RWPE1 (cell line): Measurements from ENCODE around the gene NIP7.

Experiments used
- CTCF ChIA-PET: fragments of 350-600 bp; sonication (Branson Sonifier 250); formaldehyde crosslinking; extraction: SDS; loops from one replicate; lab custom pipeline; 2021; lab: Yijun Ruan, JAX
- POLR2A ChIA-PET: fragments of 400-600 bp; formaldehyde crosslinking; extraction: SDS; loops from one replicate; lab custom pipeline; 2020; ENCODE audit warnings: antibody characterized with exemption; ENCODE audit not compliant: low non-redundant PET; lab: Yijun Ruan, JAX
- DNase-seq: peaks from one replicate; pipeline ENCODE4 v3.0.0; 2012; ENCODE audit warnings: low spot score
- H3K27ac ChIP-seq: fragments of 450-650 bp; 2 replicates; pipeline ENCODE4 v1.5.1; 2017
- TF ChIP-seq, protein P1 (sequence below): fragments of 450-650 bp; conservative IDR thresholded peaks from 2 replicates; pipeline ENCODE4 v1.5.1; 2017; ENCODE audit warnings: low read depth, mild to moderate bottlenecking

The NIP7 gene

DNA sequence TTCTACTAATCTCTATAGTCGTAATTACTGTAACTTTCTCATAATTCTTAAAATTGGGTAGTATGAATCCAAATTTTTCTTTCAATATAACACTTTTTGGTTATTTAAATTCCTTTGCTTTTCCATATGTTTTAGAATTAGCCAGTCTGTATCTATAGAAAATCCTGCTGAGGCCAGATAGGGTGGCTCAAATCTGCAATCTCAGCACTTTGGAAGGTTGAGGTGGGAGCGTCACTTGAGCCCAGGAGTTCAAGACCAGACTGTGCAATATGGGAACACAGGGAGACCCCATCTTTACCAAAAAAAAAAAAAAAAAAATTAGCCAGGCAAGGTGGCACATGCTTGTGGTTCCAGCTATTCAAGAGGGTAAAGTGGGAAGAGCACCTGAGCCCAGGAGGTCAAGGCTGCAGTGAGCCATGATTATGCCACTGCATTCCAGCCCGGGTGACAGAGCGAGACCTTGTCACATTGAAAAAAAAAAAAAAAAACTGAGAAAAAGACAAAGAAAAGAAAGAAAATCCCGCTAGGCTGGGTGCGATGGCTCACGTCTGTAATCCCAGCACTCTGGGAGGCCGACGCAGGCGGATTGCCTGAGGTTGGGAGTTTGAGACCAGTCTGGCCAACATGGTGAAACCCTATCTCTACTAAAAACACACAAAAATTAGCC lies 37.0 kb downstream of the NIP7 start:
- no peak overlapping the region for H3K27ac ChIP-seq
- TF ChIP-seq, protein P1, sequence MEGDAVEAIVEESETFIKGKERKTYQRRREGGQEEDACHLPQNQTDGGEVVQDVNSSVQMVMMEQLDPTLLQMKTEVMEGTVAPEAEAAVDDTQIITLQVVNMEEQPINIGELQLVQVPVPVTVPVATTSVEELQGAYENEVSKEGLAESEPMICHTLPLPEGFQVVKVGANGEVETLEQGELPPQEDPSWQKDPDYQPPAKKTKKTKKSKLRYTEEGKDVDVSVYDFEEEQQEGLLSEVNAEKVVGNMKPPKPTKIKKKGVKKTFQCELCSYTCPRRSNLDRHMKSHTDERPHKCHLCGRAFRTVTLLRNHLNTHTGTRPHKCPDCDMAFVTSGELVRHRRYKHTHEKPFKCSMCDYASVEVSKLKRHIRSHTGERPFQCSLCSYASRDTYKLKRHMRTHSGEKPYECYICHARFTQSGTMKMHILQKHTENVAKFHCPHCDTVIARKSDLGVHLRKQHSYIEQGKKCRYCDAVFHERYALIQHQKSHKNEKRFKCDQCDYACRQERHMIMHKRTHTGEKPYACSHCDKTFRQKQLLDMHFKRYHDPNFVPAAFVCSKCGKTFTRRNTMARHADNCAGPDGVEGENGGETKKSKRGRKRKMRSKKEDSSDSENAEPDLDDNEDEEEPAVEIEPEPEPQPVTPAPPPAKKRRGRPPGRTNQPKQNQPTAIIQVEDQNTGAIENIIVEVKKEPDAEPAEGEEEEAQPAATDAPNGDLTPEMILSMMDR, result no peak
- ChIA-PET CTCF (no interaction called here), POLR2A (no interaction called here)
- DNase-seq, result no peak

DNA sequence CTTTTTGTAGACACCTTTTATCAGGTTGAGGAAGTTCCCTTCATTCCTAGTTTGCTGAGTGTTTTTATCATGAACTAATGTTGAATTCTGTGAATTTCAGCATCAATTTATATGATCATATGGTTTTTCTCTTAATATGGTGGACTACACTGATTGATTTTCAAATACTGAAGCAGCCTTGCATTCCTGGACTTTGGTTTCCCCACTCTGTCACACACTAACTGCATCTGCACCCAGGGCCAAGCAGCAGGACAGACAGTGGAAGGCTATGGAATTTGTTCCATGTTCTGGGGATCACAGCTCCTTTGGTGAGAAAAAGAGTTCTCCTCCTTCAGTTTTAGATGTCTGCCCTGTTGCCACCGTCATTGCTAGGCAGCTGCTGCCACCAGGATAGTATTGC lies 38.5 kb downstream of the NIP7 start:
- H3K27ac ChIP-seq, result no peak overlapping the region
- DNase-seq, result no peak
- ChIA-PET POLR2A (no interaction called here), CTCF (no interaction called here)
- TF ChIP-seq, protein P1, result no peak

DNA sequence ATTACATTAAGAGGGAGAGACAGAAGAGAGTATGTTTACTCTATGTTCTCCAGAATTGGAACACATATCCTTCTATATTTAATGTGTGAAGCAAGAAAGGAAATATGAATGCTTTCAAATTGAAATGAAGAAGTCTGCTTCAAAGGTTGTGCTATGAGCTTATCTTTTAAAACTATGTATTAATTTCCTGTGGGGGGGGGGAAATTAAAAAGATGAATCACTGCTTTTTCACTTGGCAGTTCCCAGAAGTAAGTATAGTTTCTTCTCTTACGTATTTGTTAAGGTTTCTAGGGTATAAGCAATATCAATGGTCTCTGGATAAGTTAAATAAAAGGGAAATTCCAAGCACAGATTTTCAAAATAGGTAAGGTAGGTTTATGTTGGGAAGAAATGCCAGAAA lies 39.2 kb downstream of the NIP7 start:
- H3K27ac ChIP-seq, result no peak overlapping the region
- POLR2A ChIA-PET, result interaction anchor here (0.6 kb wide), 1 partner anchor 183 kb away, joined by 6 read pairs; no protein-coding TSS in a partner anchor
- CTCF ChIA-PET, result no interaction called here
- DNase-seq, result no peak
- TF ChIP-seq, protein P1, result no peak

DNA sequence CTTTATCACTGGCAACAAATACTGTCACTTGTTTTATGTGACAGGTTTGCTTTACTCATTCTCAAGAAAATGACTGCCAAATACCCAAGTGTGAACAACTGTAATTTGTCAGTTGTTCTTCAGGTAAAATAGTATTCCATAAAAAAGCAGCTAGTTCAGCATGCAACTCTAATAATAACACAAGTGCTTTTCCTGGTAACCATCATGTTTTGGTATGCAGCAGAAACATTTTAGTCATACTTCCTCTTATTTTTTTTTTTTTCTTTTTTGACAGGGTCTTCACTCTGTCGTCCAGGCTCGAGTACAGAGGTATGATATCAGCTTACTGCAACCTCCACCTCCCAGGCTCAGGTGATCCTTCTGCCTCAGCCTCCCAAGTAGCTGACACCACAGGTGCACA lies 41.7 kb downstream of the NIP7 start:
- POLR2A ChIA-PET, result no interaction called here
- no peak overlapping the region for H3K27ac ChIP-seq
- CTCF ChIA-PET, result no interaction called here
- TF ChIP-seq, protein P1, result no peak
- DNase-seq, result no peak

DNA sequence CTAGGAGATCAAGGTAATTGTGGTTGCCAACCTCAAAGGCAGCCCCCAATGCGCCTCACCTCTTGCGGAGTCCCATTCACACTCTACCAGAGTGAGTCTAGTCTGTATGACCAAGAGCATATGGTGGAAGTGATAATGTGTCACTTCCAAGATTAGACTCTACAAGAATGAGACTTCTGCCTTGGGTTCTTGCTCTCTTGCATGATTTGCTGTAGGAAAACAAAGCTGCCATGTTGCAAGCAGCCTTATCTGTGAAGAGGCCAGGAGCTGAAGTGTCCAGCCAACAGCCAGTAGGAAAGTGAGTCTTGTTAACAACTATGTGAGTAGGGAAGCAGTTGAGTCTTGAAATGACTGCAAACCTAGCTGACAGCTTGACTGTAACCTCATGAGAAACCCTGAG lies 42.8 kb downstream of the NIP7 start:
- TF ChIP-seq, protein P1, result no peak
- H3K27ac ChIP-seq, result no peak overlapping the region
- ChIA-PET CTCF (no interaction called here), POLR2A (no interaction called here)
- DNase-seq, result no peak

DNA sequence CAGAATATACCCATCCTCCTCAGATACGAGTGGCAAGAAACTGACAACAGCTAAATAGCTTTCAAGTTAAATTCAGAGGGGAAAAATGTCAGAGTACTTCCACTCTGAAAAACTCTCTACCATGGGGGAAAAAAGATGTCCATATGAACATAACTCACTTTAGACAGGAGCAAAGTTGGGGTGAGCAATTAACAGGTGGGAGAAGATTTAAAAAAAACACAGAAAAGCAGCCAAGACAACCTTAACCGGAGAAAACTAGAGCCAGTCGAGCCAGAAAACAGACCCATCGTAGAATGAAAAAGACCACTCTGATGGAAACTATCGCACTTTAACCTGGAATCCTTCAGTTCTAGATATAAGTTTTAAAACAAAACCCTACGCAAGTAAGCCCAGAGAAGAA lies 45.4 kb downstream of the NIP7 start:
- TF ChIP-seq, protein P1, result no peak
- CTCF ChIA-PET, result interaction anchor here (0.6 to 0.7 kb wide), 2 partner anchors 17 to 41 kb away, joined by 3 read pairs; no protein-coding TSS in a partner anchor
- POLR2A ChIA-PET, result no interaction called here
- no peak for DNase-seq
- peak overlapping the region; percentile 86 for H3K27ac ChIP-seq
